HEK293 (cell line): ENCODE results near the gene MLPH.

Experiments
- CTCF ChIA-PET: fragments of 350-600 bp; formaldehyde crosslinking; extraction: SDS; loops from one replicate; lab custom pipeline; 2021; ENCODE audit warnings: antibody characterized with exemption; lab: Yijun Ruan, JAX
- POLR2A ChIA-PET: fragments of 300-600 bp; formaldehyde crosslinking; extraction: SDS; loops from one replicate; lab custom pipeline; 2020; ENCODE audit warnings: antibody characterized with exemption, inconsistent platforms; lab: Yijun Ruan, JAX
- H3K27ac ChIP-seq: fragments of 200-500 bp; sonication (Bioruptor generic); 2 replicates; pipeline ENCODE4 v1.5.1; 2014; ENCODE audit warnings: low read depth, low read length, control low read depth, inconsistent platforms; ENCODE audit errors: extremely low read depth
- H3K36me3 ChIP-seq, 2 experiments: fragments of 200-500 bp in 1 of 2; sonication (Bioruptor generic) in 1 of 2; 1 replicate in 1 of 2; 2 replicates in 1 of 2; pipeline ENCODE4 v1.5.1; 2014 to 2017; ENCODE audit warnings: inconsistent platforms in 2 of 2, low read length in 2 of 2; ENCODE audit not compliant: control insufficient read depth in 2 of 2, insufficient read depth in 1 of 2
- H3K4me1 ChIP-seq: fragments of 200-500 bp; sonication (Bioruptor generic); 2 replicates; pipeline ENCODE4 v1.5.1; 2014; ENCODE audit warnings: mild to moderate bottlenecking, low read length, inconsistent platforms; ENCODE audit not compliant: control insufficient read depth, insufficient read depth
- H3K4me3 ChIP-seq: 2 replicates; pipeline ENCODE4 v1.5.1; 2011; ENCODE audit warnings: low read depth, mild to moderate bottlenecking, control low read depth, low read length, moderate library complexity
- H3K9me3 ChIP-seq: fragments of 200-500 bp; sonication (Bioruptor generic); 2 replicates; pipeline ENCODE4 v1.5.1; 2014; ENCODE audit warnings: low read depth, low read length, inconsistent platforms; ENCODE audit not compliant: control insufficient read depth, insufficient read depth
- ELK4 ChIP-seq: IDR thresholded peaks from 2 replicates; pipeline ENCODE4 v1.6.1; 2011; ENCODE audit warnings: mild to moderate bottlenecking, low read depth, low read length, borderline replicate concordance
- OVOL3 ChIP-seq: fragments of 450-650 bp; formaldehyde crosslinking; IDR thresholded peaks from 2 replicates; pipeline ENCODE4 v1.5.1; 2016; ENCODE audit warnings: missing biosample characterization, missing genetic modification characterization
- PRDM10 ChIP-seq: fragments of 450-650 bp; formaldehyde crosslinking; IDR thresholded peaks from 2 replicates; pipeline ENCODE4 v1.5.1; 2016; ENCODE audit warnings: missing biosample characterization, missing genetic modification characterization
- YY1 ChIP-seq: fragments of 450-650 bp; formaldehyde crosslinking; IDR thresholded peaks from 2 replicates; pipeline ENCODE4 v1.5.1; 2018; ENCODE audit warnings: missing biosample characterization, missing genetic modification characterization
- ZBTB10 ChIP-seq: fragments of 450-650 bp; formaldehyde crosslinking; IDR thresholded peaks from 2 replicates; pipeline ENCODE4 v1.5.1; 2016; ENCODE audit warnings: missing biosample characterization, missing genetic modification characterization
- ZNF211 ChIP-seq: fragments of 450-650 bp; formaldehyde crosslinking; IDR thresholded peaks from 2 replicates; pipeline ENCODE4 v1.5.1; 2016; ENCODE audit warnings: low read depth, missing biosample characterization, missing genetic modification characterization
- ZNF223 ChIP-seq: fragments of 450-650 bp; formaldehyde crosslinking; IDR thresholded peaks from 2 replicates; pipeline ENCODE4 v1.5.1; 2016; ENCODE audit warnings: missing biosample characterization, missing genetic modification characterization
- ZNF26 ChIP-seq: fragments of 450-650 bp; formaldehyde crosslinking; IDR thresholded peaks from 2 replicates; pipeline ENCODE4 v1.5.1; 2016; ENCODE audit warnings: missing biosample characterization, missing genetic modification characterization
- ZNF280C ChIP-seq: fragments of 450-650 bp; formaldehyde crosslinking; IDR thresholded peaks from 2 replicates; pipeline ENCODE4 v1.5.1; 2016; ENCODE audit warnings: missing biosample characterization, missing genetic modification characterization
- ZNF341 ChIP-seq: fragments of 450-650 bp; formaldehyde crosslinking; IDR thresholded peaks from 2 replicates; pipeline ENCODE4; 2016; ENCODE audit warnings: low read depth, missing biosample characterization, missing genetic modification characterization
- ZNF416 ChIP-seq: fragments of 450-650 bp; formaldehyde crosslinking; IDR thresholded peaks from 2 replicates; pipeline ENCODE4 v1.5.1; 2016; ENCODE audit warnings: missing biosample characterization, missing genetic modification characterization
- ZNF560 ChIP-seq: fragments of 450-650 bp; formaldehyde crosslinking; IDR thresholded peaks from 2 replicates; pipeline ENCODE4 v1.5.1; 2017; ENCODE audit warnings: missing biosample characterization, missing genetic modification characterization, borderline replicate concordance
- ZNF600 ChIP-seq: fragments of 450-650 bp; formaldehyde crosslinking; IDR thresholded peaks from 2 replicates; pipeline ENCODE4 v1.5.1; 2016; ENCODE audit warnings: missing biosample characterization, missing genetic modification characterization
- ZNF660 ChIP-seq: fragments of 450-650 bp; IDR thresholded peaks from 2 replicates; pipeline ENCODE4 v1.5.1; 2018; ENCODE audit warnings: missing biosample characterization, mild to moderate bottlenecking, missing genetic modification characterization
- ZNF664 ChIP-seq: fragments of 450-650 bp; formaldehyde crosslinking; IDR thresholded peaks from 2 replicates; pipeline ENCODE4 v1.5.1; 2016; ENCODE audit warnings: missing biosample characterization, missing genetic modification characterization
- ZNF747 ChIP-seq: fragments of 450-650 bp; formaldehyde crosslinking; IDR thresholded peaks from 2 replicates; pipeline ENCODE4 v1.5.1; 2016; ENCODE audit warnings: missing biosample characterization, missing genetic modification characterization
- ZNF777 ChIP-seq: fragments of 450-650 bp; formaldehyde crosslinking; IDR thresholded peaks from 2 replicates; pipeline ENCODE4 v1.5.1; 2017; ENCODE audit warnings: missing biosample characterization, missing genetic modification characterization, borderline replicate concordance
- ZNF792 ChIP-seq: fragments of 450-650 bp; formaldehyde crosslinking; IDR thresholded peaks from 2 replicates; pipeline ENCODE4 v1.5.1; 2016; ENCODE audit warnings: missing biosample characterization, missing genetic modification characterization
- ZSCAN30 ChIP-seq: fragments of 450-650 bp; IDR thresholded peaks from 2 replicates; pipeline ENCODE4 v1.5.1; 2018; ENCODE audit warnings: missing biosample characterization, mild to moderate bottlenecking, missing genetic modification characterization, moderate library complexity
- TF ChIP-seq, protein P1 (sequence below): fragments of 450-650 bp; formaldehyde crosslinking; IDR thresholded peaks from 2 replicates; pipeline ENCODE4 v1.5.1; 2017; ENCODE audit warnings: missing biosample characterization, missing genetic modification characterization
- TF ChIP-seq, protein P2 (sequence below): sonication (generic); formaldehyde crosslinking; IDR thresholded peaks from 2 replicates; pipeline ENCODE4 v1.8.1; 2022; ENCODE audit warnings: mild to moderate bottlenecking, moderate library complexity, missing genetic modification reagents

The MLPH gene

GRCh38 chr2:237601453-237602116, 114.5 kb downstream of the MLPH start:
- ChIA-PET CTCF (interaction anchor here (0.8 to 1.9 kb wide), 2 partner anchors 29 to 89 kb away, joined by 3 to 5 read pairs; no protein-coding TSS in a partner anchor), POLR2A (no interaction called here)
- Histone ChIP-seq H3K4me1 (no peaks in the 10 kb centered on the region), H3K9me3 (no peaks in the 10 kb centered on the region), H3K27ac (no peak overlapping the region), H3K36me3 (no peaks in the 10 kb centered on the region), H3K4me3 (no peak overlapping the region)
- no peak for TF ChIP-seq ZNF26
- TF ChIP-seq, protein P1, sequence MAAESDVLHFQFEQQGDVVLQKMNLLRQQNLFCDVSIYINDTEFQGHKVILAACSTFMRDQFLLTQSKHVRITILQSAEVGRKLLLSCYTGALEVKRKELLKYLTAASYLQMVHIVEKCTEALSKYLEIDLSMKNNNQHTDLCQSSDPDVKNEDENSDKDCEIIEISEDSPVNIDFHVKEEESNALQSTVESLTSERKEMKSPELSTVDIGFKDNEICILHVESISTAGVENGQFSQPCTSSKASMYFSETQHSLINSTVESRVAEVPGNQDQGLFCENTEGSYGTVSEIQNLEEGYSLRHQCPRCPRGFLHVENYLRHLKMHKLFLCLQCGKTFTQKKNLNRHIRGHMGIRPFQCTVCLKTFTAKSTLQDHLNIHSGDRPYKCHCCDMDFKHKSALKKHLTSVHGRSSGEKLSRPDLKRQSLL = no peak
- no peak for TF ChIP-seq ZBTB10 (tag by site-specific recombination)
- no peak for TF ChIP-seq YY1 (tag by site-specific recombination)
- no peak for TF ChIP-seq ZNF747 (tag by site-specific recombination)
- TF ChIP-seq ZNF341 = no peak
- TF ChIP-seq ZNF416 = no peak

DNA sequence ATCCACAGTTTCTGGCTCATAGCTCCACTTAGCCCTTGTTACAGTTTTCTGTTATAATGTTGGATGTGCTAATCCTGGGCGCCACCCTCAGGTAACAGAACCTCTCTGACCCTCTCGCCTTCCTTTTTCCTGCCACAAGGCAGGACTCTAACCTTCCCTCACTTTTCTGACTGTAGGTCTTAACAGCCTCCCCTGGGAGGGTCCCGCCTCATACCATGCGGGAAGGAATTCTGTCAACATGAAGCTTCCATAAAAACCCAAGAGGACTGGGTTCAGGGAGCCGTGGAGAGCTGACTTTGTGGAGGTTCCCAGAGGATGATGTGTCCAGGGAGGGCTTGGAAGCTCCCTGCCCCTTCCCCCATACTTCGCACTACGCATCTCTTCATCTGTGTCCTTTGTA, 115.4 kb downstream of the MLPH start:
- H3K9me3 ChIP-seq = no peaks in the 10 kb centered on the region
- H3K4me1 ChIP-seq = no peaks in the 10 kb centered on the region
- no peak overlapping the region for H3K27ac ChIP-seq
- no peaks in the 10 kb centered on the region for H3K36me3 ChIP-seq
- POLR2A ChIA-PET = no interaction called here
- no peak overlapping the region for H3K4me3 ChIP-seq
- CTCF ChIA-PET = interaction anchor here (0.6 to 1.9 kb wide), 6 partner anchors 12 to 181 kb away, joined by 3 to 5 read pairs (median 4); no protein-coding TSS in a partner anchor
- no peak for TF ChIP-seq ZNF660 (tag by site-specific recombination)
- TF ChIP-seq ZSCAN30 (tag by site-specific recombination) = no peak
- no peak for TF ChIP-seq OVOL3 (tag by site-specific recombination)
- TF ChIP-seq ZNF600 (tag by site-specific recombination) = no peak
- no peak for TF ChIP-seq ZNF211 (tag by site-specific recombination)
- TF ChIP-seq ELK4 = no peak
- no peak for TF ChIP-seq ZNF280C (tag by site-specific recombination)
- TF ChIP-seq ZNF777 (tag by site-specific recombination) = no peak
- TF ChIP-seq ZNF223 = no peak
- TF ChIP-seq, protein P2, sequence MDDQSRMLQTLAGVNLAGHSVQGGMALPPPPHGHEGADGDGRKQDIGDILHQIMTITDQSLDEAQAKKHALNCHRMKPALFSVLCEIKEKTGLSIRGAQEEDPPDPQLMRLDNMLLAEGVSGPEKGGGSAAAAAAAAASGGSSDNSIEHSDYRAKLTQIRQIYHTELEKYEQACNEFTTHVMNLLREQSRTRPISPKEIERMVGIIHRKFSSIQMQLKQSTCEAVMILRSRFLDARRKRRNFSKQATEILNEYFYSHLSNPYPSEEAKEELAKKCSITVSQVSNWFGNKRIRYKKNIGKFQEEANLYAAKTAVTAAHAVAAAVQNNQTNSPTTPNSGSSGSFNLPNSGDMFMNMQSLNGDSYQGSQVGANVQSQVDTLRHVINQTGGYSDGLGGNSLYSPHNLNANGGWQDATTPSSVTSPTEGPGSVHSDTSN (CRISPR knock-in tag) = no peak
- no peak for TF ChIP-seq ZNF560 (tag by site-specific recombination)
- no peak for TF ChIP-seq PRDM10 (tag by site-specific recombination)
- no peak for TF ChIP-seq ZNF664 (tag by site-specific recombination)
- TF ChIP-seq ZNF792 (tag by site-specific recombination) = no peak
